ENCODE results near the gene UBE2H. TPM values are rescaled to one million over a fixed set of nuclear protein-coding genes. Genes with fewer than 3 reads are reported as not detected.

UBE2H gene
- 10 to 100 TPM; 30.0 to 33.3 TPM for total RNA-seq

DNA sequence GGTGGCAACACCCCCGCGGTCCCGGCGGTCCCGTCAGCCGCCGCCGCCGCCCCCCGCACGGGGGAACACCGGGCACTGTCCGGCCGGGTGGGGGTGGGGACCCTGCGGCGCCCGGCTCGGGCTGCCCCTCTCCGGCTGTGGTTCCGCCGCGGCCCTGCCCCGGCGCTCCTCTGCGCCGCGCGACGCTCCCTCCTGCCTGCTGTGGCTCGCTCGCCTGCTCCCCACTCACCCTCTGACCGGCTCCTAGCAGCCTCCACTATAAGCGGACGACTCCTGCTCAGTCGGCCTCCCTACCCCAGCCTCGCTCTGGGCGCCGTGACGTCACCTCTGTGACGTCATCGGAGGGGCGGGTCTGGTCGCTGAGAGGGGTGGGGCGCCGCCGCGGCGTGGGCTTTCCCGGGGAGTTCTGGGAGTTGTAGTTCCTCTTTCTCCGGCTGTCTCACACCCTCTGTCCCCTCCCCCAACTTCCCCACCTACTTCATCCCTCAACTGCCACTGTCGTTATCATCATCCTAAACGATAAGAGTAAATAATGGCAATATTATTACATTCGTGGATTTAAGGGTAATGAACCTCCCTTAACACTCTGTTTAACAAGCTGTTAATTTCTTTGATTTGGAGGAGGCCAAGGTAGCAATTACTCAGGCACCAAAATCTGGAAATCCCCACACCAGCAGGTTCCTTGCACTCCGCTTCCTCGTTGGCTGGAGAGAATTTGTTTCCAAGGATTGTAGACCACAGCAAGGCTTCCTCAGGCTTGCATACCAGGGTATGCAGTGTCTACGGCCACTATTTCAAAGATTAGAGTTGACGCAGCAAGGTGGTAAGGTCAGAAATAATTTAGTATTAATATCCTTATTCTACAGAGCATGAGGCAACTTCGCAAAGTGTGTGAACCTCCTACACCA is at the start of gene UBE2H:
Gene UBE2H, minus strand, starts transcription at position 308 of the 908 bp plus-strand sequence. CDS start 405 bp downstream, outside the sequence.
- POLR2A ChIA-PET = no interaction called here

DNA sequence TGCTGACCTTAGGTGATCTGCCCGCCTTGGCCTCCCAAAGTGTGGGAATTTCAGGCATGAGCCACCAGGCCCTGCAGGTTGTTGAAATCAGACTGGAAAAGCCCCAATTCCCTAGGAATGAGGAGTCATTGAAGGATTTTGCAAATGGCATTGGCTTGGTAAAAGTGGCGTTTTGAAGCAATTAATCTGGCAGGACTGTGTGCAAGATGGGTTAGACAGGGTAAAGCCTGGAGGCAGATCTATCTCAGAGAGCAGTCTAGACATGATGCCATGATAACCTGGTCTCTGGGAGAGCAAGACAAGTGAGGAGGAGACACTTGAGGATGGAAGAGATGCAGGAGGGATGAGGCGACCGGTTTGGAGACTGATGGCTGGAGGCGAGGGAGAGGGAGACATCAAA is 45.7 kb upstream of the UBE2H start:
- Mint-ChIP-seq H3K4me3 (no peak overlapping the region), H3K36me3 (ENCODE audit: low read depth) (no peaks in the 10 kb centered on the region), H3K9me3 (ENCODE audit: insufficient read depth) (no peaks in the 10 kb centered on the region), H3K27ac (no peak overlapping the region), H3K27me3 (ENCODE audit: low read depth) (no peaks in the 10 kb centered on the region), H3K4me1 (ENCODE audit: low read depth) (no peaks in the 10 kb centered on the region)
- DNase-seq (no peak), ATAC-seq (no peak)
- POLR2A ChIA-PET = no interaction called here
- CTCF ChIA-PET = no interaction called here

More for the DNA sequence above, at the start of gene UBE2H:
- peak; percentile 74 for ATAC-seq
- Mint-ChIP-seq H3K4me1 (ENCODE audit: low read depth) (peaks cover 11% of the 10 kb centered on the region), H3K9me3 (ENCODE audit: insufficient read depth) (no peaks in the 10 kb centered on the region), H3K27me3 (ENCODE audit: low read depth) (peaks cover 5% of the 10 kb centered on the region), H3K4me3 (peak within 1 kb of the TSS; percentile 91), H3K36me3 (ENCODE audit: low read depth) (peaks cover 4% of the 10 kb centered on the region), H3K27ac (peak within 1 kb of the TSS; percentile 99)
- DNase-seq = peak; percentile 92
- CTCF ChIA-PET = interaction anchor here (1.4 kb wide), 1 partner anchor 57 kb away, joined by 6 read pairs; no protein-coding TSS in a partner anchor

DNA sequence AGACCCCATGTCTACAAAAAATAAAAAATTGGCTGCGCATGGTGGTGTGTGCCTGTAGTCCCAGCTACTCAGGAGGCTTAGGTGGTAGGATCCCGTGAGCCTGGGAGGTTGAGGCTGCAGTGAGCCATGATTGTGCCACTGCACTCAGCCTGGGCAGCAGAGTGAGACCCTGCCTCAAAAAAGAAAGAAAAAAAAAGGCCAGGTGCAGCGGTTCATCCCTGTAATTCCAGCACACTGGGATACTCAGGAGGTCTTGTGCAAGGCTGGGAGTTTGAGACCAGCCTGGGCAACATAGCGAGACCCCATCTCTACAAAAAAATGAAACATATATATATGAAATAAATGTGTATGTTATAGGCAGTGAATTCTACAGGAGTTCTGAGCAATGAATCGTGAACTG is 44.5 kb upstream of the UBE2H start:
- no peak overlapping the region for H3K4me3 Mint-ChIP-seq
- no peaks in the 10 kb centered on the region for H3K27me3 Mint-ChIP-seq (ENCODE audit: low read depth)
- H3K27ac Mint-ChIP-seq = no peak overlapping the region
- ChIA-PET CTCF (no interaction called here), POLR2A (no interaction called here)
- H3K4me1 Mint-ChIP-seq (ENCODE audit: low read depth) = no peaks in the 10 kb centered on the region
- DNase-seq = no peak
- no peaks in the 10 kb centered on the region for H3K9me3 Mint-ChIP-seq (ENCODE audit: insufficient read depth)
- no peaks in the 10 kb centered on the region for H3K36me3 Mint-ChIP-seq (ENCODE audit: low read depth)
- ATAC-seq = no peak

DNA sequence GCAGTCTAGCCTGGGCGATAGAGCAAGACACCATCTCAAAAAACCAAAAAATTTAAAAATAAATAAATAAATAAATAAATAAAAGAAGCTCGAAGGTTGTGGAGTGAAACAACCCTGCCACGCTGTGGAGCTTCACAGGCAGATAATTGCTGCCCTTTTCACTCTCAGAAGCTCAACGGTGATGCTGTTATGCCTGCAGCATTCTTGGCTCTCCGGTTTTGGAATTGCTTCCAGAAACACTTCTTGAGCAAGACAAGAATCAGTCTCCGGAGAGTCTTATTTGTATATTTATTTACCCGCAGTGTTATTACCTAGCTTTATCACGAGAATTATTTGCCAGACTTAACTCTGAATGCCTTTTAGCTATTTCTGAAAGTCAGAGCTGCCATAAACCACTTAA is 40.5 kb upstream of the UBE2H start:
- Mint-ChIP-seq H3K9me3 (ENCODE audit: insufficient read depth) (no peaks in the 10 kb centered on the region), H3K4me1 (ENCODE audit: low read depth) (peaks cover 5% of the 10 kb centered on the region), H3K27me3 (ENCODE audit: low read depth) (no peaks in the 10 kb centered on the region), H3K4me3 (no peak overlapping the region), H3K27ac (no peak overlapping the region), H3K36me3 (ENCODE audit: low read depth) (no peaks in the 10 kb centered on the region)
- ChIA-PET CTCF (interaction anchor here (1.0 to 1.3 kb wide), 2 partner anchors 17 to 164 kb away, joined by 3 to 5 read pairs; no protein-coding TSS in a partner anchor), POLR2A (interaction anchor here (1.1 kb wide), 1 partner anchor 11 kb away, joined by 3 read pairs; no protein-coding TSS in a partner anchor)
- DNase-seq (no peak), ATAC-seq (no peak)

GRCh38 chr7:129990403-129991192 is 37.8 kb upstream of the UBE2H start:
- ChIA-PET POLR2A (interaction anchor here (0.5 kb wide), 1 partner anchor 41 kb away, joined by 3 read pairs; no protein-coding TSS in a partner anchor), CTCF (no interaction called here)
- H3K4me1 Mint-ChIP-seq (ENCODE audit: low read depth) = peaks cover 5% of the 10 kb centered on the region
- no peaks in the 10 kb centered on the region for H3K27me3 Mint-ChIP-seq (ENCODE audit: low read depth)
- no peaks in the 10 kb centered on the region for H3K9me3 Mint-ChIP-seq (ENCODE audit: insufficient read depth)
- ATAC-seq (no peak), DNase-seq (no peak)
- H3K27ac Mint-ChIP-seq = no peak overlapping the region
- no peaks in the 10 kb centered on the region for H3K36me3 Mint-ChIP-seq (ENCODE audit: low read depth)
- no peak overlapping the region for H3K4me3 Mint-ChIP-seq

GRCh38 chr7:129989466-129989865 is 36.7 kb upstream of the UBE2H start:
- H3K36me3 Mint-ChIP-seq (ENCODE audit: low read depth) = no peaks in the 10 kb centered on the region
- ChIA-PET CTCF (no interaction called here), POLR2A (interaction anchor here (0.7 kb wide), 1 partner anchor 128 kb away, joined by 3 read pairs; no protein-coding TSS in a partner anchor)
- ATAC-seq (no peak), DNase-seq (peak; percentile 28)
- H3K9me3 Mint-ChIP-seq (ENCODE audit: insufficient read depth) = no peaks in the 10 kb centered on the region
- no peak overlapping the region for H3K27ac Mint-ChIP-seq
- no peaks in the 10 kb centered on the region for H3K27me3 Mint-ChIP-seq (ENCODE audit: low read depth)
- no peak overlapping the region for H3K4me3 Mint-ChIP-seq
- H3K4me1 Mint-ChIP-seq (ENCODE audit: low read depth) = peaks cover 5% of the 10 kb centered on the region

- no peak overlapping the region for H3K27ac Mint-ChIP-seq
- H3K4me1 Mint-ChIP-seq (ENCODE audit: low read depth) = peaks cover 5% of the 10 kb centered on the region
- DNase-seq (no peak), ATAC-seq (no peak)
- CTCF ChIA-PET = no interaction called here
- H3K27me3 Mint-ChIP-seq (ENCODE audit: low read depth) = peaks cover 3% of the 10 kb centered on the region
- H3K4me3 Mint-ChIP-seq = no peak overlapping the region
- H3K36me3 Mint-ChIP-seq (ENCODE audit: low read depth) = no peaks in the 10 kb centered on the region
- POLR2A ChIA-PET = interaction anchor here (0.6 kb wide), 1 partner anchor 184 kb away, joined by 4 read pairs; no protein-coding TSS in a partner anchor
- H3K9me3 Mint-ChIP-seq (ENCODE audit: insufficient read depth) = no peaks in the 10 kb centered on the region
Measured at GRCh38 chr7:129986600-129986999, 33.8 kb upstream of the UBE2H start.

DNA sequence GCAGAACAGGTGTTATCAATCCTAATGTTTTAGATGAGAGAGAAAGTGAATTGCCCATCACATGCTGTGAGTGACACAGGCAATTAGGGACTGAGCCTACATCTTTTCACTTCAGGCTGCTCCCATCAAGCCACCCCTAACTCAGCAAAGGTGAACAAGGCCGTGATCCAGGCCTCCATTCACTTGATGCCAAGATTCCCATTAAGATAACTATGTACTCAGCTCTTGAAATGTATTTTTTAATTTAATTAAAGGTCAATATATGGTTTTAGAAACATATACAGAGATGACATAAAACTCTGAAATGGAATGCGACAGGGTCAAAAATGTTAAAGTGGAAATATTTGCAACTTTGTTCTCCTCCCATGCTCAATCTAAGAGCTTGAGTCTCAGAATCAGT is 27.9 kb upstream of the UBE2H start:
- POLR2A ChIA-PET = no interaction called here
- no peak overlapping the region for H3K4me3 Mint-ChIP-seq
- peaks cover 5% of the 10 kb centered on the region for H3K27me3 Mint-ChIP-seq (ENCODE audit: low read depth)
- no peak for ATAC-seq
- H3K36me3 Mint-ChIP-seq (ENCODE audit: low read depth) = no peaks in the 10 kb centered on the region
- CTCF ChIA-PET = no interaction called here
- no peaks in the 10 kb centered on the region for H3K9me3 Mint-ChIP-seq (ENCODE audit: insufficient read depth)
- H3K4me1 Mint-ChIP-seq (ENCODE audit: low read depth) = no peaks in the 10 kb centered on the region
- H3K27ac Mint-ChIP-seq = no peak overlapping the region
- DNase-seq = no peak

DNA sequence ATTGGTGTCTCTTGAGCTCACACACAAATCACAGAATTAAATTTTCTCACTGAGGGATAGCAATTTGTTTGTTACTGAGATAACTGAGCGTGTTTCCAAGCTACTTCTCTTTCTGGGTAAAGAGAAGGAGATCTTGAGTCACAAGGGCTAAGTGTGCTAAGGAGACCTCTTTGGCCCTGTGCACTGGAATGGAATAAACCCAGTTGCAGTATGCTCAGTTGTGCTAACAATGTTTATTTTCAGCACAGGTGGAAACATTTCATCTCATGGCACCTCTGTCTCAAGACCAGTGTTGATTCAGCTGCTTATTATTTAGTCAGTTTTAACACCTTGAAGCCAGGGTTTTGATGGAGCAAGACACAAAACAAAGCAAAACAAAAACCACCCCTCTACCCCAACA is 22.5 kb upstream of the UBE2H start:
- ChIA-PET POLR2A (no interaction called here), CTCF (interaction anchor here (0.5 kb wide), 1 partner anchor 215 kb away, joined by 3 read pairs; no protein-coding TSS in a partner anchor)
- Mint-ChIP-seq H3K9me3 (ENCODE audit: insufficient read depth) (no peaks in the 10 kb centered on the region), H3K27me3 (ENCODE audit: low read depth) (peaks cover 4% of the 10 kb centered on the region), H3K4me1 (ENCODE audit: low read depth) (no peaks in the 10 kb centered on the region), H3K36me3 (ENCODE audit: low read depth) (no peaks in the 10 kb centered on the region), H3K27ac (no peak overlapping the region), H3K4me3 (no peak overlapping the region)
- no peak for DNase-seq
- no peak for ATAC-seq

DNA sequence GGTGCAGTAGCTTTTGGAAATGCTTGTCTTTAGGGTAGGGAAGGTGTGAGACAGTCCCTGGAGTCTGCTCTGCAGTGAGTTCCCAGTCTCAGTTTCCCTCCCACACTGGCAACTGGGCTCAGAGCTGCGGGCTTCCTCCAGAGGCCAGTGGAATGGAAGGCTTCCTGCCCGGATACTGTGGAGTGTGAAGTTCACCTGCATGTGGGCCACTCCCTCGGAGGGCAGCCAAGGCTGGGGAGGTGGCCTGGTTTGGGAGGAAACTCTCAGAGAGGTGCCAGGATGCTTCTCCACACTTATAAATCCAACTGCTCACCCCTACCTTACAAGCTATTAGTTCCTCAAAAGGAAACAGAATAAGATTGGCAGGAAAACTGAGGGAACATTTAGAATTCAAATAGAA is 18.1 kb upstream of the UBE2H start:
- CTCF ChIA-PET = interaction anchor here (1.2 kb wide), 1 partner anchor 38 kb away, joined by 3 read pairs; no protein-coding TSS in a partner anchor
- no peak for ATAC-seq
- no peaks in the 10 kb centered on the region for H3K36me3 Mint-ChIP-seq (ENCODE audit: low read depth)

GRCh38 chr7:129969881-129970446 is 17.2 kb upstream of the UBE2H start:
- no peak for DNase-seq
- ATAC-seq = no peak
- H3K27ac Mint-ChIP-seq = no peak overlapping the region
- H3K36me3 Mint-ChIP-seq (ENCODE audit: low read depth) = no peaks in the 10 kb centered on the region
- ChIA-PET CTCF (no interaction called here), POLR2A (no interaction called here)
- peaks cover 2% of the 10 kb centered on the region for H3K27me3 Mint-ChIP-seq (ENCODE audit: low read depth)
- no peaks in the 10 kb centered on the region for H3K9me3 Mint-ChIP-seq (ENCODE audit: insufficient read depth)
- H3K4me3 Mint-ChIP-seq = no peak overlapping the region
- H3K4me1 Mint-ChIP-seq (ENCODE audit: low read depth) = no peaks in the 10 kb centered on the region

More for the DNA sequence above, 18.1 kb upstream of the UBE2H start:
- POLR2A ChIA-PET = no interaction called here
- no peaks in the 10 kb centered on the region for H3K4me1 Mint-ChIP-seq (ENCODE audit: low read depth)
- H3K9me3 Mint-ChIP-seq (ENCODE audit: insufficient read depth) = no peaks in the 10 kb centered on the region
- no peak for DNase-seq
- no peak overlapping the region for H3K4me3 Mint-ChIP-seq
- peaks cover 2% of the 10 kb centered on the region for H3K27me3 Mint-ChIP-seq (ENCODE audit: low read depth)
- H3K27ac Mint-ChIP-seq = no peak overlapping the region

Data from activated CD8-positive, alpha-beta T cell treated with anti-CD3 and anti-CD28 coated beads, Interleukin-2, amount 10 ng/mL, durations not matched to agents 7 days and 5 days (primary cell).